GM21526 (cell line): ENCODE measurements around the gene TBC1D1.

Source experiments
- ATAC-seq: cut with Tn5 transposase; IDR thresholded peaks from one replicate; pipeline ENCODE4 v1.9.1; 2021; ENCODE audit warnings: moderate library complexity; ENCODE audit not compliant: unreplicated experiment, low FRiP score

The TBC1D1 gene

DNA sequence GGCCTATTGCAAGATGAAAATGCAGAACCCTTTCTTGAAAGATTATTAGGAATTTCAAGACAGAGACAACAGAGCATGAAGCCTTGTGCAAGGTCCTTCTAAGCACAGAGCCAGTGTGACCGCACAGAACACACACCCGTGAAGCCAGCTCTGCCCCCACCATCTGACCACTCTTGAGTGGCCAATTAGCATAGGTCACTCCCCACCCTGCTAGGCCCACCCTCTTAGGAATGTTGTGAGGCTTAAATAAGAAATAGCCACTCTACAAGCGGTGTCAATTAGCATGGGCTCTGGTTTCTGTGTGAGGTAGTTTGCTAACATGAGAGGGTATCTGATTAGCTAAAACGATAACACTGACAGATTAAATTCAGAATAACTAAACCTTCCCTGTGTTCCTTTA, 222.2 kb downstream of the TBC1D1 start:
- ATAC-seq: no peak

DNA sequence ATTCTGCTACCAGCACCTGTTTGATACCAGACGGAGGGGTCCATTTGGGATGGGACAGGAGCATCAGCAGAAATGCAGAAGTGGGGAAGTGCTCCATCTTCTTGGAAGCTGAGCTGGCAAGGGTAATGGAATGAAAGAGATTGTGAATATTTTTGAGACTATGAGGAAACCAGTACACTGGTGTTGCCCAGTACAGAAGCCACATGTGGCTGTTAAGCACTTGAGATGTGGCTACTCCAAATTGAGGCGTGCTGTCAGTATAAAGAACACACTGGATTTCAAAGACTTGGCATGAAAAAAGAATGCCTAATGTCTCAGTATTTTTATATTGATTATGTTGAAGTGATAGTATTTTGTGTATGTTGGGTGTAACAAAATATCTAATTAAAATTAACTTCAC, 222.7 kb downstream of the TBC1D1 start:
- no peak for ATAC-seq

DNA sequence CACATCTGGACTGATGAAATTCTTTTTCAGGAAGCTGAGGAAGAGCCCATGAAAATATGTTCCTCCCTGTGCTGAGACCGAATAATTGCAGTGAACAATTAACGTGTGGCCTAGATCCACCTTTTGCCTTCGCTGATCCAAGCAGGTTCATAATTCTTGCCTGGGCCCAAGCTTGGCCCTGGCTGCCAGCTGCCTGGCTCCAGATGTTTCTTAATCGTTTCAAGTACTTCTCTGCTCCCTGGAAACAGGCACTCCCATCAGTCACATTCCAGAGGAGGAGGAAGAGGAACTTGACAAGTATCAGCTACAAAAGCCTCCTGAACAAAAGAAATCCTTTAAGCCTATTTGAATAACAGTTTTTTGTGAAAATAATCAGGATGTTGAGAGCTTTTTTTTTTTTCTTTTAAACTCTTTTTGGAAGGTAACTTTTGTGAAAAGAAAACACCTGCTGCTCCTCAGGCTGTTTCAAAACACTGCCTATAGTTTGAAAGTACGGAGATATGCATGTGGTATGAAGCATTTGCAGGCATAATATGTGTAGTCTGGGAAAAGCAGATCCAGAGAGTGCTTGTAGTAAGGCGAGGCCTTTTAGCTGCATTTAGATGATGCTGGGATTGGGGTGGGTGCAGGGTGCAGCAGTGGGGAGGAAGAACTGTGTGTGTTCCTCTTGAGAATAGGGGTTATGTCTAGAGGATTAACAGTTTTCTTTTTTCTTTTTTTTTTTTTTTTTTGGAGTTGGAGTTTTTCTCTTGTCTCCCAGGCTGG, 223.7 kb downstream of the TBC1D1 start:
- no peak for ATAC-seq

GRCh38 chr4:38115601-38116000, 224.7 kb downstream of the TBC1D1 start:
- ATAC-seq: no peak

GRCh38 chr4:38117591-38117990, 226.7 kb downstream of the TBC1D1 start:
- ATAC-seq: no peak

GRCh38 chr4:38119668-38120385, 228.9 kb downstream of the TBC1D1 start:
- no peak for ATAC-seq

DNA sequence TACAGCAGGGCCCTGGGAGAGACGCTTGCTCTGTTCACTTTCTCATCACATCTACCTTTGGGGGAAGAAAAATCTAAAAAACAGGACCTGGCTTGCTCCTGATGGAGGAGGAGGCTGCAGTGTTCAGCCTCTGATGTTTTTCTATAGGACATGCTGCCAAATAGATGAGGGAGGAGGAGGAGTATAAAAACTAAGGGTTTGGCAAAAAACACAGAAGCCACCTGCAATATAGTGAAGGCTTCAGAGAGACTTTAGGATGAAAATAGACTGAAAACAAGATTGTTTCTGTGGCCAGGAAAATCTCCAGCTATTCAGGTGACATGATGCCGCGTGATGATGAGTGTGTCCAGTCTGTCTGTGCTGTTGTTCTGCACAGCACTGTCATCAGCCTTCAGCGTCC, 229.9 kb downstream of the TBC1D1 start:
- ATAC-seq: no peak

GRCh38 chr4:38122060-38122459, 231.2 kb downstream of the TBC1D1 start:
- no peak for ATAC-seq

DNA sequence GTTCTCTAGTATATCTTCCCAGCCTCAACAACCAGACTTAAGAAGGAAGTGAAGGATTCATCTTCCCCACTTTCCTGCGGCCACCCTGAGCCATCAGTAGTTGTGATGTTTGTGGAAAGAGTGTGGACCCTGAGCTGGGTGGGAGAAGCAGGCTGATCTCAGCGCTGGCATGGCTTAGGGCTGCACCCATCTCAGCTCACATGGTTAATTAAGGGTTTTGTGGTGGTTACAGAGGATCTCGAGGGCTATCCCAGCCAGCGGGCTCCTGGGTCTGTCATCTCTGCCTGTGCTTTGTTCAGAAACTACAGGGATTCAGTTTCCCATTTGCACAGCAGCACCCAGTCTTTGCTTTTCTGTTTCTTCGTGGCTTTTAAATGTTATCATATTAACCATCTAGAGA, 232.7 kb downstream of the TBC1D1 start:
- ATAC-seq: no peak

- no peak for ATAC-seq
Observed at GRCh38 chr4:38124961-38125360, 234.1 kb downstream of the TBC1D1 start.

- ATAC-seq: no peak
Observed at GRCh38 chr4:38125816-38126215, 234.9 kb downstream of the TBC1D1 start.

DNA sequence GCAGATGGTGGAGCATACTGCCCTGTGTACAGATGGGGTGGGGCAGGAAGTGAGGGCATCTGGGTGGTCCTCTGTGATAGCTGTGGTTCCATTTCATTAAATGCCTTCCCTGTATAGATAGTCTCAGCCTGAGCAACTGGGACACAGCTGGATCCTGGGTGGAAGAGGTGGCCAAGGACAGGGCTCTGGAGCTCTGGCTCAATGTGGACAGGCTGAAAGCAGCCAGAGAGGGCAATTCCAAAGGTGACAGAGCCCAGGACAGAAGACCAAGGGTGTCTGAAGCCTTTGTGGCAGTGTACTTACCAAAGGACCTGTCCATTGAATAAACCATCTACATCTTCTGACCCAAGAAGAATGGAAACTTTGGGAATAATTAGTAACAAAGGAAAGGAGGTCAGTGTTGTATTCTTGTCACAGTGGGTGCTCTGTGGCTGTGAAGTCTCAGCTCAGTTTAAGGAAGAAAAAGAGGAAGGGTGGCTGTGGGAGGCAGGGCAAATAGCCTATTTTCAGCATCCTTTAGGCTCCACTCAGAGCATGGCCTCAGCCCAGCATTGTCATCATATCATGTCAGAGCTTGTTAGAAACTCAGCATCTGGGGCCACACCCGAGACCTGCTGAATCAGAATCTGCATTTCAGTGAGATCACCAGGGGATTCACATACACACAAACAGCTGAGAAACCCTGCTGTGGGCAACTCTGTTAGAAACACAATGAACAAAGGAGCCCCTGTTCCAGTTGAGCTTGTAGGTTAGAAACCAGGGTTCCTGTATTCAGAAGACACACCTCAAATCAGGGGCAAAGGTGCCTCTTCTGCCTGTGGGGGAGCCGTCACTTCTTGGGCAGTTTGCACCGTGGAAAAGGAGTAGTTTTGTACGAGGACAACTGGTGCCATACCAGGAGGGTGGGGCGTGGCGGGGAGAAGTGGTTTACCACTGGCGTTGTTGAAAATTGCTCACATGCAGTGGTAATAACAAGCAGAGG, 237.9 kb downstream of the TBC1D1 start:
- ATAC-seq: peak; percentile 48

DNA sequence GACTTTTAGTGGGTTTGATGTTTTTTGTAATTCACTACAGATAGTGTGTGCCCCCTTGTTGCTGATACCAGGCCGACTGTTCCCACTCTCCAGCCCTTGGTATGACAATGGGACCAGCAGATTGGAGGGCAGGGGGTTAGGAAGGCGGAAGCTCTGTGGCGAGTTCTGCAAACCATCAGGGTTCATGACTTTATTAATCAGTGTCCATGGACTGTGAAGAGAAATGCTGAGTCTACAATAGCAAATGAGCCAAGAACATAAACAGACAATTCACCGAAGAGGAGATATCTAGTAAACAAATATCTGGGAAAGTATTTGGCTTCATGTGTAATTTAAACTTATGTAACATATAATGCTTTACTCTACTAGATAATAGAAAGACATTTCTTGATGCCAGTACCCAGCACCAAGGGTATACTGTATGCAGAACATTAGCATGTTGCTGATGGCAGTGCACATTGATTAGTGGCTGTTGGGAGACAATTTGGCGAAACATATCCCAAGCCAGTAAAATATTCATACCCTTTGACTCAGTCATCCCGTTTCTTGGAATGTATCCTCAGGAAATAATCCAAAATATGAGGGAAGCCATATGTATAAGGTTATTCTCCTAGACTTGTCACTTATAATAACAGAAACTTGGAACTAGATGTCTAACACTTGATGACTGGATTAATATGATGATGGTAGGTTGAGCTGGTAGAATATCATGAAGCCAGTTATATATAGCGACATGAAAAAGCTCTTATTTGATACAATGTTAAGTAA, 238.8 kb downstream of the TBC1D1 start:
- no peak for ATAC-seq

GRCh38 chr4:38130884-38131283, 240.0 kb downstream of the TBC1D1 start:
- ATAC-seq: no peak

DNA sequence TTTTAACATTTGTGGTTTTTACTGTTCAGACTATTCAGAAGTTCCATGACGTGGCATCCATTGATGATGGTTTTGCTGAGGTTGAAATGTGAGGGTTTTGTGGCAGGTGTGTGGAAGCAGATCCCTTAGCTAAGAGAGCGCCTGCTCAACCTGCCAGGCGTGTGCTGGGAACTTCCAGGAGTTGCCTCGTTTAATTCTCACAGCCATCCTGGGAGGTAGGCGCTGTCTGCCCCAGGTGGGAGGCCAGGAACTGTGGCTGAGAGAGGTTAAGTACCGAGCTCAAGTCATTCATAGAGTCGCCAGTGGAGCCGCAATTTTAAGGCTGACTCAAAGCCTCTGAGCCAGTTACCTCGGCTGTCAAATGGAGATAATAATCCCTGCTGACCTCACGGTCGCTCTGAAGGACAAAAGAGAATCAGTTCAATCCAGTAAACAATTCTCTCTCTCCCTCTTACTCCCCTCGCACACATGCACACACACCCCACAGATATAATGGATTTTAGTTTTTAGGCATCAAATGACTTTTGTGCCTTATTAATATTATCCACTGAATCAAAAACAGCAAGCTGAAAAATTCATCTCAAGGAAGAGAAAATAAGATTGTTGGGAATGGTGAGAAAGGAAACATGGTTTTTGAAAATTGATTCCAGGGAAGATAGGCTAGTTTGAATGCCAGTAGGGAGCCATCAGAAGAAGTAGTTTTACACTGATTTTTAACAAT, 240.6 kb downstream of the TBC1D1 start:
- no peak for ATAC-seq

GRCh38 chr4:38132107-38132673, 241.3 kb downstream of the TBC1D1 start:
- peak; percentile 73 for ATAC-seq

- no peak for ATAC-seq
Observed at GRCh38 chr4:38132843-38133662, 242.2 kb downstream of the TBC1D1 start.

DNA sequence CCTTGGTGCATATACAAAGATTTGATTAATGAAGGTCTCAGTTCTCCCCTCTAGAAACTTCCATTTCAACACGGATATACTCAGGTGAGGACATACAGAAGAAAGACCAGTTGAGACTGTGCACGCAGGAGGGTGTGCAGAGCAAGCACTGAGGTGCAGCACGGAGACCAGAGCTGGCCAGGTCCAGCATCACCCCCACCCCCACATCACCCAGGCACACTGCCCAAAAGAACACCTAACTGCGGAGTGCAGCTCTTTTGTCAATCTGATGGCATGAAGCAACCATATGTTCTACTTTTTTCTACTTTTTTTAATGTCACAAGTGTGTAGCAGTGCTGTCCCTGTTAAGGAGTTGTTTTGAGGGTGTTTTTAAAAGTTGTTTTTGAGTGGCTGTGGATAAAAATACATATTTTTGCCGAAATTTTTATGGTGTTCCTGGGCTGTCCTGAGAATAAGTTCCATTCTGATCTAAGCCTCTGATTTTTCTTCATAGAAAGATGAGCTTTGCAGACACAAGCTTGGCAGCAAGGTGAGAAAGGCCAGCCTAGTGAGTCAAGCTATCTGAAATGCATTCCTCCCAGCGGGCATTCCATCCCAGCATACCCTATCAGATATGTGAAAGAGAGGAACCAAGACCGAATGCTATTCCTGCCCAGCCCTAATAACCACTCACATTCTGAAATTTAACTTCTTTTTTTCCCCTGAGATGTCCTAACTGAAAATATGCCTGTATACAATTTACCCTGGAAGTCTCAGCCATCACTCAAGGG, 243.0 kb downstream of the TBC1D1 start:
- no peak for ATAC-seq
